ENCODE results near the gene EMC9.

Gene EMC9

GRCh38 chr14:24172871-24173281, 31.5 kb upstream of the EMC9 start:
- TF ChIP-seq POLR2A (IDR thresholded peaks at IDR 0.05; ENCODE audit: low read depth, low read length) (no peak), POLR2AphosphoS5 (IDR thresholded peaks at IDR 0.05; ENCODE audit: low read depth, low read length) (0 out of 2 replicates have a peak, but pooled peaks have one; percentile 10)
- FAIRE-seq (no peak), DNase-seq (ENCODE audit: insufficient read length) (no peak)

GRCh38 chr14:24172261-24172860, 31.0 kb upstream of the EMC9 start:
- no peak for DNase-seq (ENCODE audit: insufficient read length)
- TF ChIP-seq TAF1 (IDR thresholded peaks at IDR 0.05; ENCODE audit: borderline replicate concordance, low read depth, low read length), result no peak
- TF ChIP-seq POLR2AphosphoS5 (IDR thresholded peaks at IDR 0.05; ENCODE audit: low read depth, low read length), result 0 out of 2 replicates have a peak, but pooled peaks have one; percentile 10
- no peak for FAIRE-seq

GRCh38 chr14:24171422-24172260, 30.2 kb upstream of the EMC9 start, which contains the start of gene REC8:
Gene REC8 (plus strand): TSS chr14:24172080. CDS start chr14:24172553, 473 bp downstream.
- peak; percentile 89 for DNase-seq (ENCODE audit: insufficient read length)
- FAIRE-seq, result peak; percentile 54
- no peak for TF ChIP-seq TAF1 (IDR thresholded peaks at IDR 0.05; ENCODE audit: borderline replicate concordance, low read depth, low read length)
- TF ChIP-seq POLR2A (IDR thresholded peaks at IDR 0.05; ENCODE audit: low read depth, low read length), result peak; percentile 75
- TF ChIP-seq POLR2AphosphoS5 (IDR thresholded peaks at IDR 0.05; ENCODE audit: low read depth, low read length), result peak; percentile 81; the same call in 1 of the 2 replicates

- no peak for DNase-seq (ENCODE audit: insufficient read length)
Measured at GRCh38 chr14:24167469-24168114, 26.2 kb upstream of the EMC9 start.

GRCh38 chr14:24165785-24166184, 24.4 kb upstream of the EMC9 start:
- no peak; the same call in 1 of the 2 replicates for TF ChIP-seq POLR2A (IDR thresholded peaks at IDR 0.05; ENCODE audit: low read depth, low read length)
- TF ChIP-seq TAF1 (IDR thresholded peaks at IDR 0.05; ENCODE audit: borderline replicate concordance, low read depth, low read length), result no peak
- TF ChIP-seq POLR2AphosphoS5 (IDR thresholded peaks at IDR 0.05; ENCODE audit: low read depth, low read length), result no peak; the same call in 1 of the 2 replicates
- no peak for DNase-seq (ENCODE audit: insufficient read length)
- FAIRE-seq, result no peak

More at GRCh38 chr14:24167469-24168114, 26.2 kb upstream of the EMC9 start:
- TF ChIP-seq POLR2AphosphoS5 (IDR thresholded peaks at IDR 0.05; ENCODE audit: low read depth, low read length), result peak; percentile 86
- no peak for TF ChIP-seq TAF1 (IDR thresholded peaks at IDR 0.05; ENCODE audit: borderline replicate concordance, low read depth, low read length)
- TF ChIP-seq POLR2A (IDR thresholded peaks at IDR 0.05; ENCODE audit: low read depth, low read length), result peak; percentile 77
- FAIRE-seq, result no peak

- DNase-seq (ENCODE audit: insufficient read length), result no peak
- TF ChIP-seq TAF1 (IDR thresholded peaks at IDR 0.05; ENCODE audit: borderline replicate concordance, low read depth, low read length), result no peak
- 0 out of 2 replicates have a peak, but pooled peaks have one; percentile 19 for TF ChIP-seq POLR2AphosphoS5 (IDR thresholded peaks at IDR 0.05; ENCODE audit: low read depth, low read length)
- FAIRE-seq, result no peak
Measured at GRCh38 chr14:24164518-24164991, 23.2 kb upstream of the EMC9 start.

- DNase-seq (ENCODE audit: insufficient read length) (no peak), FAIRE-seq (no peak)
- no peak for TF ChIP-seq POLR2AphosphoS5 (IDR thresholded peaks at IDR 0.05; ENCODE audit: low read depth, low read length)
- TF ChIP-seq POLR2A (IDR thresholded peaks at IDR 0.05; ENCODE audit: low read depth, low read length), result no peak
- no peak for TF ChIP-seq TAF1 (IDR thresholded peaks at IDR 0.05; ENCODE audit: borderline replicate concordance, low read depth, low read length)
Measured at GRCh38 chr14:24162093-24162492, 20.7 kb upstream of the EMC9 start.

- DNase-seq (ENCODE audit: insufficient read length), result peak; percentile 94
- peak; percentile 97 for FAIRE-seq
- TF ChIP-seq TAF1 (IDR thresholded peaks at IDR 0.05; ENCODE audit: borderline replicate concordance, low read depth, low read length) (peak; percentile 61), POLR2A (IDR thresholded peaks at IDR 0.05; ENCODE audit: low read depth, low read length) (peak; percentile 99), POLR2AphosphoS5 (IDR thresholded peaks at IDR 0.05; ENCODE audit: low read depth, low read length) (peak; percentile 99)
Measured at GRCh38 chr14:24160850-24161804, 19.7 kb upstream of the EMC9 start, which contains the start of gene IRF9. Gene IRF9 (plus strand): TSS chr14:24161265. CDS start chr14:24162145, 880 bp downstream.

- FAIRE-seq (no peak), DNase-seq (ENCODE audit: insufficient read length) (no peak)
- TF ChIP-seq POLR2A (IDR thresholded peaks at IDR 0.05; ENCODE audit: low read depth, low read length) (no peak), POLR2AphosphoS5 (IDR thresholded peaks at IDR 0.05; ENCODE audit: low read depth, low read length) (no peak), TAF1 (IDR thresholded peaks at IDR 0.05; ENCODE audit: borderline replicate concordance, low read depth, low read length) (no peak)
Measured at GRCh38 chr14:24160499-24160849, 19.1 kb upstream of the EMC9 start.

- no peak for FAIRE-seq
- TF ChIP-seq POLR2A (IDR thresholded peaks at IDR 0.05; ENCODE audit: low read depth, low read length) (no peak), POLR2AphosphoS5 (IDR thresholded peaks at IDR 0.05; ENCODE audit: low read depth, low read length) (no peak), TAF1 (IDR thresholded peaks at IDR 0.05; ENCODE audit: borderline replicate concordance, low read depth, low read length) (no peak)
Measured at GRCh38 chr14:24159777-24160498, 18.5 kb upstream of the EMC9 start.

More at GRCh38 chr14:24159777-24160498, 18.5 kb upstream of the EMC9 start:
- DNase-seq (ENCODE audit: insufficient read length), result no peak

Measured in GM12892 (cell line).